Effector memory CD8-positive, alpha-beta T cell (primary cell): ENCODE measurements around the gene NFILZ.
"Not testable (repeated sequence)": the region's sequence is repeated elsewhere in the genome, so short reads cannot be mapped to it uniquely, and the experiment has no call there.

Experiments
- ATAC-seq: fragments of 150-1000 bp; cut with Tn5 transposase; replicated peaks from 2 replicates; pipeline ENCODE4 v1.10.0; 2021; ENCODE audit warnings: mild to moderate bottlenecking, moderate library complexity
- DNase-seq, 3 experiments: peaks; one replicate each; pipeline ENCODE4 v3.0.0; 2021
- H3K27ac Mint-ChIP-seq, 2 donors: one replicate each; pipeline ENCODE4 v1.8.0; 2022; ENCODE audit warnings: mild to moderate bottlenecking in 2 of 2, mixed read lengths in 2 of 2, moderate library complexity in 2 of 2
- H3K27me3 Mint-ChIP-seq, 2 donors: one replicate each; pipeline ENCODE4 v1.8.0; 2022; ENCODE audit warnings: mixed read lengths in 2 of 2
- H3K36me3 Mint-ChIP-seq: one replicate; pipeline ENCODE4 v1.8.0; 2022; ENCODE audit warnings: mild to moderate bottlenecking, moderate library complexity, mixed read lengths; ENCODE audit not compliant: insufficient read depth
- H3K4me1 Mint-ChIP-seq, 2 donors: one replicate each; pipeline ENCODE4 v1.8.0; 2022; ENCODE audit warnings: low read depth in 2 of 2, mixed read lengths in 2 of 2
- H3K4me3 Mint-ChIP-seq, 2 donors: one replicate each; pipeline ENCODE4 v1.8.0; 2022; ENCODE audit warnings: mild to moderate bottlenecking in 2 of 2, mixed read lengths in 2 of 2, moderate library complexity in 2 of 2
- H3K9me3 Mint-ChIP-seq, 2 donors: one replicate each; pipeline ENCODE4 v1.8.0; 2022; ENCODE audit warnings: mixed read lengths in 2 of 2

The NFILZ gene

GRCh38 chr19:8615813-8616596, 14.4 kb upstream of the NFILZ start:
- DNase-seq, result peak; percentile 57 to 59 (median 57)
- no peaks in the 10 kb centered on the region for H3K9me3 Mint-ChIP-seq
- H3K4me3 Mint-ChIP-seq, result peak overlapping the region; percentile 33 to 43
- H3K27ac Mint-ChIP-seq, result peak overlapping the region in 1 of 2 donors; percentile 19
- peaks cover 19 to 22% of the 10 kb centered on the region in 2 donors for H3K4me1 Mint-ChIP-seq
- H3K36me3 Mint-ChIP-seq, result peaks cover 5% of the 10 kb centered on the region
- peaks cover 11 to 13% of the 10 kb centered on the region in 2 donors for H3K27me3 Mint-ChIP-seq
- ATAC-seq, result peak; percentile 38

GRCh38 chr19:8616861-8617260, 13.6 kb upstream of the NFILZ start:
- H3K27me3 Mint-ChIP-seq, result peaks cover 11 to 16% of the 10 kb centered on the region in 2 donors
- ATAC-seq, result no peak
- no peak overlapping the region for H3K27ac Mint-ChIP-seq
- peaks cover 17 to 22% of the 10 kb centered on the region in 2 donors for H3K4me1 Mint-ChIP-seq
- peaks cover 5% of the 10 kb centered on the region for H3K36me3 Mint-ChIP-seq
- no peak overlapping the region for H3K4me3 Mint-ChIP-seq
- no peak for DNase-seq
- H3K9me3 Mint-ChIP-seq, result no peaks in the 10 kb centered on the region

- not testable (repeated sequence) for ATAC-seq, H3K9me3 Mint-ChIP-seq, DNase-seq, H3K27ac Mint-ChIP-seq, H3K36me3 Mint-ChIP-seq, H3K4me3 Mint-ChIP-seq
- peaks cover 13 to 18% of the 10 kb centered on the region in 2 donors for H3K4me1 Mint-ChIP-seq
- peaks cover 11 to 16% of the 10 kb centered on the region in 2 donors for H3K27me3 Mint-ChIP-seq
Observed at GRCh38 chr19:8617325-8617724, 13.1 kb upstream of the NFILZ start.

- Mint-ChIP-seq H3K36me3 (peaks cover 5% of the 10 kb centered on the region), H3K4me3 (no peak overlapping the region), H3K4me1 (peaks cover 9 to 12% of the 10 kb centered on the region in 2 donors), H3K9me3 (no peaks in the 10 kb centered on the region), H3K27me3 (peaks cover 11 to 16% of the 10 kb centered on the region in 2 donors), H3K27ac (no peak overlapping the region)
- ATAC-seq (no peak), DNase-seq (no peak)
Observed at GRCh38 chr19:8617984-8618383, 12.4 kb upstream of the NFILZ start.

- Mint-ChIP-seq H3K9me3 (no peaks in the 10 kb centered on the region), H3K27ac (no peak overlapping the region), H3K27me3 (peaks cover 11 to 16% of the 10 kb centered on the region in 2 donors), H3K4me3 (no peak overlapping the region), H3K36me3 (peaks cover 5% of the 10 kb centered on the region), H3K4me1 (peaks cover 9 to 11% of the 10 kb centered on the region in 2 donors)
- ATAC-seq (no peak), DNase-seq (no peak)
Observed at GRCh38 chr19:8618751-8619150, 11.7 kb upstream of the NFILZ start.

- peaks cover 11 to 25% of the 10 kb centered on the region in 2 donors for H3K27me3 Mint-ChIP-seq
- not testable (repeated sequence) for H3K9me3 Mint-ChIP-seq, ATAC-seq, DNase-seq, H3K27ac Mint-ChIP-seq, H3K36me3 Mint-ChIP-seq, H3K4me3 Mint-ChIP-seq, H3K4me1 Mint-ChIP-seq
Observed at GRCh38 chr19:8622886-8623285, 7.5 kb upstream of the NFILZ start.

GRCh38 chr19:8626842-8627241, 3.6 kb upstream of the NFILZ start:
- DNase-seq, result no peak
- no peak overlapping the region for H3K4me3 Mint-ChIP-seq
- H3K4me1 Mint-ChIP-seq, result peaks cover 0 to 5% of the 10 kb centered on the region in 2 donors
- no peak overlapping the region for H3K27ac Mint-ChIP-seq
- H3K9me3 Mint-ChIP-seq, result no peaks in the 10 kb centered on the region
- no peak for ATAC-seq
- H3K36me3 Mint-ChIP-seq, result peaks cover 2% of the 10 kb centered on the region
- H3K27me3 Mint-ChIP-seq, result peaks cover 6 to 9% of the 10 kb centered on the region in 2 donors

- Mint-ChIP-seq H3K27me3 (peaks cover 6 to 12% of the 10 kb centered on the region in 2 donors), H3K27ac (no peak overlapping the region), H3K4me1 (peaks cover 0 to 14% of the 10 kb centered on the region in 2 donors), H3K36me3 (no peaks in the 10 kb centered on the region), H3K9me3 (no peaks in the 10 kb centered on the region), H3K4me3 (no peak overlapping the region)
- ATAC-seq, result no peak
- DNase-seq, result no peak
Observed at GRCh38 chr19:8629184-8629583, 1.2 kb upstream of the NFILZ start.

GRCh38 chr19:8630796-8631424, 477 bp downstream of the NFILZ start:
- Mint-ChIP-seq H3K4me1 (peaks cover 2 to 14% of the 10 kb centered on the region in 2 donors), H3K4me3 (no peak overlapping the region), H3K9me3 (no peaks in the 10 kb centered on the region), H3K27me3 (peaks cover 8 to 17% of the 10 kb centered on the region in 2 donors), H3K36me3 (no peaks in the 10 kb centered on the region), H3K27ac (peak overlapping the region in 1 of 2 donors; percentile 35)
- ATAC-seq, result no peak
- DNase-seq, result no peak

- Mint-ChIP-seq H3K9me3 (no peaks in the 10 kb centered on the region), H3K36me3 (no peaks in the 10 kb centered on the region), H3K27me3 (peaks cover 8 to 17% of the 10 kb centered on the region in 2 donors), H3K27ac (peak overlapping the region in 1 of 2 donors; percentile 35), H3K4me1 (peaks cover 2 to 14% of the 10 kb centered on the region in 2 donors), H3K4me3 (no peak overlapping the region)
- DNase-seq (no peak), ATAC-seq (no peak)
Observed at GRCh38 chr19:8631425-8631819, 989 bp downstream of the NFILZ start.

GRCh38 chr19:8635422-8635821, 5.0 kb downstream of the NFILZ start:
- Mint-ChIP-seq H3K27ac (no peak overlapping the region), H3K4me1 (peaks cover 2 to 14% of the 10 kb centered on the region in 2 donors), H3K4me3 (no peak overlapping the region), H3K36me3 (no peaks in the 10 kb centered on the region), H3K9me3 (no peaks in the 10 kb centered on the region), H3K27me3 (peaks cover 34% of the 10 kb centered on the region in 2 donors)
- DNase-seq, result no peak
- no peak for ATAC-seq

- not testable (repeated sequence) for H3K9me3 Mint-ChIP-seq, DNase-seq, H3K4me3 Mint-ChIP-seq, H3K36me3 Mint-ChIP-seq, ATAC-seq, H3K27ac Mint-ChIP-seq
- Mint-ChIP-seq H3K27me3 (peaks cover 34% of the 10 kb centered on the region in 2 donors), H3K4me1 (peaks cover 5 to 17% of the 10 kb centered on the region in 2 donors)
Observed at GRCh38 chr19:8637070-8637469, 6.6 kb downstream of the NFILZ start.

- no peak for DNase-seq
- Mint-ChIP-seq H3K4me1 (peaks cover 5 to 18% of the 10 kb centered on the region in 2 donors), H3K4me3 (no peak overlapping the region), H3K9me3 (no peaks in the 10 kb centered on the region), H3K36me3 (no peaks in the 10 kb centered on the region), H3K27me3 (peaks cover 34% of the 10 kb centered on the region in 2 donors), H3K27ac (no peak overlapping the region)
- ATAC-seq, result no peak
Observed at GRCh38 chr19:8638078-8638619, 7.7 kb downstream of the NFILZ start.
